Activated naive CD8-positive, alpha-beta T cell (primary cell): ENCODE measurements around the gene ATP2A3.

ENCODE experiments used
- H3K27ac Mint-ChIP-seq: one replicate; pipeline ENCODE4 v1.8.0; 2021; ENCODE audit warnings: mixed read lengths
- H3K27me3 Mint-ChIP-seq: one replicate; pipeline ENCODE4 v1.8.0; 2021; ENCODE audit warnings: mixed read lengths
- H3K36me3 Mint-ChIP-seq: one replicate; pipeline ENCODE4 v1.8.0; 2021; ENCODE audit warnings: mixed read lengths
- H3K4me1 Mint-ChIP-seq: one replicate; pipeline ENCODE4 v1.8.0; 2021; ENCODE audit warnings: low read depth, mixed read lengths
- H3K4me3 Mint-ChIP-seq: one replicate; pipeline ENCODE4 v1.8.0; 2021; ENCODE audit warnings: mild to moderate bottlenecking, mixed read lengths
- H3K9me3 Mint-ChIP-seq: one replicate; pipeline ENCODE4 v1.8.0; 2021; ENCODE audit warnings: low read depth, mixed read lengths

Gene ATP2A3

DNA sequence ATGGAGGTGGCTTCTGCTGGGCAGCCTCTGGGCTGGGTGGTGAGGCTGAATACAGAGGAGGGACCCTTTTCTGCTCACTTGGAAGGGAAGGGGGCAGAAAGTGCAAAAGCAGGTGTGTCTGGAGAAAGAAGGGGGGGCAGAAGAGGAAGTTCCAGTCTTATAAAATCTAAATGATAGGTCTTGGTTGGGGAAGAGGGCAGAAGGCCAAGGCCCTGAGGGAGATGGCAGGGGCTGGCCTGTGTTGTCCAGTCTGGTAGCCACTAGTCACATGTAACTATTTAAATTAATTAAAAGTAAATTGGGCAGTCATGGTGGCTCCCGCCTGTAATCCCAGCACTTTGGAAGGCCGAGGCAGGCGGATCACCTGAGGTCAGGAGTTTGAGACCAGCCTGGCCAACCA is 68.9 kb downstream of the ATP2A3 start:
- Mint-ChIP-seq H3K27ac (no peak overlapping the region), H3K27me3 (no peaks in the 10 kb centered on the region), H3K4me1 (peaks cover 21% of the 10 kb centered on the region), H3K9me3 (no peaks in the 10 kb centered on the region), H3K36me3 (no peaks in the 10 kb centered on the region), H3K4me3 (no peak overlapping the region)

DNA sequence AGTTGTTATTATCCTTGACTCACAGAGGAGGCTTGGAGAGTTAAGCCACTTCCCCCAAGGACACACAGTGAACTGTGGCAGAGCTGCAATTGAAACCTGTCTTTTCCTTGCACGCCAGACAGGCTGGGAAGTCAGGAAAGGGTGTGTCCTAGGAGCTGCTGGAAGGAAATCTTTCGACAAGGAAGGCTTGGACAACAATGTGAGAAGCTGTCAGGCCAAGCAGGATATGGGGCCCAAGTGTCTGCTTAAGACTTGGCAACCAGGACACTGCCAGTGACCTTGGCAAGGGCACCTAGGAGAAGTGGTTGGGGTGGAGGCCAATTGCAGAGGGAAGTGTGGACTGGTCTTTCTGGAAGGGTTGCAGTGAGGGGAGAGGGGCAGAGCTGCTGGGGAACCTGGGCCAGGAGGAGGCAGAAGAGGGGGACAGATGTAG is 69.3 kb downstream of the ATP2A3 start:
- no peaks in the 10 kb centered on the region for H3K36me3 Mint-ChIP-seq
- H3K9me3 Mint-ChIP-seq = no peaks in the 10 kb centered on the region
- H3K4me1 Mint-ChIP-seq = peaks cover 24% of the 10 kb centered on the region
- H3K27me3 Mint-ChIP-seq = no peaks in the 10 kb centered on the region
- no peak overlapping the region for H3K27ac Mint-ChIP-seq
- no peak overlapping the region for H3K4me3 Mint-ChIP-seq

DNA sequence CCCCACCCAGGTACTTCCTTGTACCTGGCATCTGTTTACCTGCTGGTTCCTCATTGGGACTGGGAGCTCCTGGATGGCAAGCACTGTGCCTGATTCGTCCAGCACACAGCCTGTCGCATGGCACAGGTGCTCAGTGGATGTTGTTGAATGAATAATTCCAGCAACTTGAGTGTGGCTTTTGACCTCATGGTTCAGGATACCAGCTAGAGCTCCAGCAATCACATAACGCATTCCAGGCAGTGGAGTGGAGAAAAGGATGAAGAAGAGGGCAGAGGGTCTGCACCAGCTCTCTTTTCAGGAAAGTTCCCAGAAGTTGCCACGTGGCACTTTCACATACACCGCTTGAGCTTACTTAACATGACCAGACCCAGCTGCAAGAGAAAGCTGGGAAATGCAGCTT is 70.0 kb downstream of the ATP2A3 start:
- no peaks in the 10 kb centered on the region for H3K9me3 Mint-ChIP-seq
- H3K36me3 Mint-ChIP-seq = no peaks in the 10 kb centered on the region
- H3K4me1 Mint-ChIP-seq = peaks cover 24% of the 10 kb centered on the region
- no peaks in the 10 kb centered on the region for H3K27me3 Mint-ChIP-seq
- no peak overlapping the region for H3K27ac Mint-ChIP-seq
- H3K4me3 Mint-ChIP-seq = peak overlapping the region; percentile 84

DNA sequence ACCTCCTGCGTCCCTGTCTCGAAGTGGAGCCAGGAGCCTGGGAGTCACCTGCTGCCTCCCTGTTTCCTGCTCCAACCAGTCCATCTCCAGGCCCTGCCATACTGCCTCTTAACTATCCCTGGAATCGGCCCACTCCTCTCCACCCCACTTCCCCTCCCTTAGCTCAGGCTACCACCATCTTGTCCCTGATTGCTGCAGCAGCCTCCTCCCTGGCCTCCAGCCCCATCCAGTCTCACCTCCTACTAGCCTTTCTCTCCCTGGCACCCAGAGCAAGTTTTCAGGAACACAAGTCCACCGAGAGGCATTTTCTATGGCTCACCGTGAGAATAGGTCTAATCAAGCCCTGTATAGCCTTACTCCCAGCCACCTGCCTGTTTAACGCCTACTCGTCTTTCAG is 70.5 kb downstream of the ATP2A3 start:
- Mint-ChIP-seq H3K4me3 (peak overlapping the region; percentile 84), H3K27ac (no peak overlapping the region), H3K36me3 (no peaks in the 10 kb centered on the region)

DNA sequence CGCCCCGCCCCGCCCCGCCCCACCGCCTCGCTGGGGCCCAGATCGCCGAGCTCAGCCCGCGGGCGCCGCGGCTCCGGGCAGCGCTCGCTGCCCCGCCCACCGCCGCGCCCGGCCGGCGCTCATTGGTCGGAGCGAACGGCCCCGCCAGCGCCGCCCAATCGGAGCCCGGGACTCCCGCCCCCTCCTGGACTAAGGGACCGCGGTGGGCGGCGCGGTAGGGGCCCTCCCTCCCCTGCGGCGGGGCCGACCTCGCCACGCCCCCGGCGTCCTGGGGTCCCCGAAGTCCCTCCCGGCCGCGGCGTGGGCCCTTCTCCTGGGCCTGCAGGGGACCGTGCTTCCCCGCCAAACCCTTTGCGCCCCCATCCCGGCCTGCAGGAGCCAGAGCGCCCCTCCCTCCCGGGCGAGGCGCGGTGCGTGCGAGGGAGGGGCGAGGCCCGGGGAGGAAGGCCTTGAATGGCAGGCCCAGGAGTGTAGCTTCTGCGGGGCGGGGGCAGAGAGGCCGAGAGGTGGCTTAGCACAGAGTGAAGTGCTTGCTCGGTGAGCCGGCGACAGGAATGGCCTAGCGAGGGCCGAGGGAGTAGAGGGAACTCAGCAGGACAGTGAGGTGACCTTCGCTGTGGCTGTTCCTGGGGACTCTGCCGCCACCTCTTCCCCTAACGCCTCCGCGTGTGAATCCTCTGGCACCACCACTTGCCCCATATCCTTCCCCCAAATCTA is 71.1 kb downstream of the ATP2A3 start, which contains the start of gene CAMKK1:
Gene CAMKK1, minus strand, starts transcription at position 51 of the 717 bp plus-strand sequence. CDS start 7,366 bp downstream, outside the sequence.
- no peaks in the 10 kb centered on the region for H3K9me3 Mint-ChIP-seq

More for the DNA sequence above, 70.5 kb downstream of the ATP2A3 start:
- Mint-ChIP-seq H3K4me1 (peaks cover 26% of the 10 kb centered on the region), H3K27me3 (no peaks in the 10 kb centered on the region), H3K9me3 (no peaks in the 10 kb centered on the region)

DNA sequence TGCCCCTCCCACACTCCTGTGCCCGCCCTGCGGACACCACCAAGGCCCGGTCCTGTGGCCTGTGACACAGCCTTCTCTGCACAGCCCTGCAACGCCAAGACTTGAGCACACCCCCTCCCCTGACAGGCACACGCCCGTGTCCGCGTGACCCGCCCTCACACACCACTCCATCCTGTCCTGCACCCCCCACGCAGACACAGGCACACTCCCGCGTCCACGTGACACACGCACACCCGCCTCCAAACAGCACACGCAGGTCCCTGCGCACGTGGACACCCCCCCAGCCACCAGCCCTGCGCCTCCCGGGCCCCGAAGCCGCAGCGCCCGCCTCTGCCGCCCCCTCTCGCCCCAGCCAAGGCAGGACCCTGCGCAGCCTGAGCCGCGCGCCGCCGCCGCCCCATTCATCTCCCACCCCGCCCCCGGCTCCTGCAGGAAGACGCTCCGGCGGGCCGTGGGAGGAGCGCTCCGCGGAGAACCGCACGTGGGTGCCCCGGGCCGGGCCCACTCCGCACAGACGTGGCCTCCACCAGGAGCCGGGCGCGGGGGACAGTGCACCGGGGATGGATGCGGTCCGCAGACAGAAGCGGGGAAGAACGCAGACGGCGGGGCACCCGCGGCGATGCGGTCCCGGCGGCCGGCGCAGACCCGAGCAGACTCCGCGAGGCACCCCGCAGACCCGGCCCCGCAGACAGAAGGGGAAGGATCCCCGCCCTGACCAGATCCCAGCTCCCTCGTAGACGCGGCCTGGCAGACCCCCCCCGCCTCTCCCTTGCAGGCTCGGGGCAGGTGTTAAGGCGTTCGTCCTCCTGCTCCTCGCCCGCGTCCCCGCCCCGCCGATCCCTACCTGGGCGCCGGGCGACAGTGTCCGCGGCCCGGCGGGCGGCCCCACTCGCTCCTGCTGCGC is 71.9 kb downstream of the ATP2A3 start:
- Mint-ChIP-seq H3K27me3 (no peaks in the 10 kb centered on the region), H3K4me1 (peaks cover 34% of the 10 kb centered on the region), H3K36me3 (no peaks in the 10 kb centered on the region), H3K27ac (peak overlapping the region; percentile 83), H3K9me3 (no peaks in the 10 kb centered on the region), H3K4me3 (peak overlapping the region; percentile 87)

More for the DNA sequence above, 71.1 kb downstream of the ATP2A3 start, which contains the start of gene CAMKK1:
- no peaks in the 10 kb centered on the region for H3K27me3 Mint-ChIP-seq
- H3K27ac Mint-ChIP-seq = peak within 1 kb of the TSS; percentile 83
- H3K4me1 Mint-ChIP-seq = peaks cover 28% of the 10 kb centered on the region
- peak within 1 kb of the TSS; percentile 87 for H3K4me3 Mint-ChIP-seq
- no peaks in the 10 kb centered on the region for H3K36me3 Mint-ChIP-seq

DNA sequence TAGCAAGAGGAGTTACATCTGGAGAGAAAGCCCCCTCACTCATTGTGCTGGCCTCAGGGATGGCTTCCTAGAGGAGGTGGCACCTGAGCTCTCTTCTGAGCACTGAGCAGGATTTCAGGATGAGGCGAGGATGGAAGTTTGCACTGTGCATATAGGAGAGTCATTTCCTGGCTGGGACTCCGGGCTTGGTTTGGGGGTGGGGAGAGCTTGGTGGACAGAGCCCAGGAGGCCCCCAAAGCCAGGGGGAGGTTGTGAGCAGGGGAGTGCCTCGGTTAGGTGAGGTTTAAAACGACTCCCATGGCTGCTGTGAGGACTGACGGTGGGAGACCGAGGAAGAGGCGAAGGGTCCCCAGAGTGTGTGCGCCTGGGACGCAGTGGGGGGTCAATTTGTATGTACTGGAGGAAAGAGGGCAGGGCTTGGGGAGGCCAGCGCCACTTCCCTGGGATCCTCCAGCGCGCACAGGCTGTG is 72.6 kb downstream of the ATP2A3 start:
- no peaks in the 10 kb centered on the region for H3K27me3 Mint-ChIP-seq
- no peaks in the 10 kb centered on the region for H3K36me3 Mint-ChIP-seq
- peaks cover 41% of the 10 kb centered on the region for H3K4me1 Mint-ChIP-seq
- H3K4me3 Mint-ChIP-seq = peak overlapping the region; percentile 87
- H3K27ac Mint-ChIP-seq = peak overlapping the region; percentile 83
- H3K9me3 Mint-ChIP-seq = no peaks in the 10 kb centered on the region

DNA sequence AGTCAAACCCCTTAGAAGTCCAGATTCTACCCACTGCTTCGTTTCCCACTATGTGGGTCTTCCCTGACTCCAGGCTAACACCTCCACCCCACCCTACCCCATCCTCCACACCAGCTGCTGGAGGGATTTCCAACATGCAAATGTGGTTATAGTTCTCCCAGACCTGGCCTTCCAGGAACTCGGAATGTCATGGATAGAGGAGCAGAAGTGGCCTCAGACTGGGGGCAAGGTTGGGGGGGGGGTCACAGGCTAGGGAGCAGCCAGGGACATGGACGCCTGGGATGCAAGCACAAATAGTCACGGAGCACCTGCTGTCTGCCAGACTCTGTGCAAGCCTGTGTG is 73.4 kb downstream of the ATP2A3 start:
- Mint-ChIP-seq H3K9me3 (no peaks in the 10 kb centered on the region), H3K27ac (peak overlapping the region; percentile 83), H3K36me3 (no peaks in the 10 kb centered on the region), H3K4me1 (peaks cover 48% of the 10 kb centered on the region), H3K4me3 (peak overlapping the region; percentile 87), H3K27me3 (no peaks in the 10 kb centered on the region)

DNA sequence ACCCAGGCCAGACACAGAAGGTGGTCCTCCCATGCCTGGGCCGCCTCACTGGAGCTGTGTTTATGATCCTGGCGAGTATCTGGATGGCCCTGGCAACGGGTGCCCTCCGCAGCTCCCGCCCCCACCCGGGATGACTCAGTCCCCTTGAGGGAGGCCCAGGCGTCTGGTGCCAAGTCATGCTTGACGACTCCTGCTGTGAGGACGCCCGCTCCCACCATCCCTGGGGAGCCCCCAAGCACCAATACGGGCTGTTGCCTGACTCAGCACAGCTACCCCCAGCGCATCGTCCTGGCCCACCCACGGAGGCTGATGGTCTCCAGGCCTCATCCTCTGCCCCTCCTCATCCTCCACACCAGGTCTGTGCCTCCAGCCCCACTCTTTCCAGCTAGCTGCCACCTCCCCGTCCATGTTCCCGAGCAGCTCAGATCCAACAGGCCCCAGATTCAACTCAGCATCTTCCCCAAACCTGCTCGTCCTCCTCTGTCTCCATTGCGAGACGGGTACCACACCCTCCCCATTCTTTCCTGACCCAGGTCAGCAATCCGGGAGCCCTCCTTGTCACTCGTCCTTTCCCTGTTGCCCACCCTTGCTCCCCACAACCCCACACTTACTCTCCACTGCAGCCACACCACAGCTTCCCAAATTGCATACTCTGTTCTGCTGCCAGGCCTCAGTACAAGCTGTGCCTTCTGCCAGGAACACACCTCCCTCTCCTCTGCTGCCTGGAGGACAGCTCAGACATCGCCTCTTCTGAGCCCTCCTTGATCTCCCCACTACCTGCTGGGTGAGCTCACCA is 74.0 kb downstream of the ATP2A3 start:
- Mint-ChIP-seq H3K27ac (peak overlapping the region; percentile 41), H3K27me3 (no peaks in the 10 kb centered on the region), H3K36me3 (no peaks in the 10 kb centered on the region), H3K9me3 (no peaks in the 10 kb centered on the region), H3K4me3 (peak overlapping the region; percentile 30), H3K4me1 (peaks cover 48% of the 10 kb centered on the region)

DNA sequence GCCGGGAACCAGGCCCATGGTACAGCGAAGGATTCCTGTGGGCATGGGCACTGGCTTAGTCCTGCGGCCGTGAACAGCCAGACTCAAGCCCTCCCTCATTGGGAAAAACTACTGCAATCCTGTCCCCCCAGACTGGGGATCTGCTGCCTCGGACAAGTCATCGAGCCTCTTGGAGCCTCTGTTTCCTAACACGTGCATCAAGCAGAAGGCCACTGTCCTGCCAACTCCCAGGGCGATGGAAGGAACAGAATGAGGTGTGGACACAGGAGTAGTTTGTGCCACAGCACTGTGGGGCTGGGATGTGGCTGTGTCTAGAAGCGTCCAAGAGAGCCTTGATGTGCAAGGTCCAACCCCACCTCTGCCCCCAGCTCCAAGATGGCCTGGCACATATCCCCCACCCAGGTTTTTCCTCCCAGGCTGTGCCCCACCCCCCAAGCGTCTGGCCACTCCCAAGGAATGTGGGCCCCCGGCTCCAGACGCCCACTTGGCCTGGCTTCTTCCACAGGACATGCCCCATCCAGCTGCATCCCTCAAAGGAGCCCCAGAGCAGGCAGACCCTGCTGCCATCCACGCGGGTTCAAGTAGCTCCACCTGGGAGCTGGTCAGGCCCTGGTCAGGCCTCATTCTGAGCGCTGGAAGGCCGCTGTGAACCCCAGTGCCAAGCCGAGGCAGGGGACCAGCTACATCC is 74.8 kb downstream of the ATP2A3 start:
- Mint-ChIP-seq H3K4me3 (no peak overlapping the region), H3K9me3 (no peaks in the 10 kb centered on the region), H3K4me1 (peaks cover 48% of the 10 kb centered on the region), H3K27ac (no peak overlapping the region), H3K27me3 (no peaks in the 10 kb centered on the region), H3K36me3 (no peaks in the 10 kb centered on the region)

DNA sequence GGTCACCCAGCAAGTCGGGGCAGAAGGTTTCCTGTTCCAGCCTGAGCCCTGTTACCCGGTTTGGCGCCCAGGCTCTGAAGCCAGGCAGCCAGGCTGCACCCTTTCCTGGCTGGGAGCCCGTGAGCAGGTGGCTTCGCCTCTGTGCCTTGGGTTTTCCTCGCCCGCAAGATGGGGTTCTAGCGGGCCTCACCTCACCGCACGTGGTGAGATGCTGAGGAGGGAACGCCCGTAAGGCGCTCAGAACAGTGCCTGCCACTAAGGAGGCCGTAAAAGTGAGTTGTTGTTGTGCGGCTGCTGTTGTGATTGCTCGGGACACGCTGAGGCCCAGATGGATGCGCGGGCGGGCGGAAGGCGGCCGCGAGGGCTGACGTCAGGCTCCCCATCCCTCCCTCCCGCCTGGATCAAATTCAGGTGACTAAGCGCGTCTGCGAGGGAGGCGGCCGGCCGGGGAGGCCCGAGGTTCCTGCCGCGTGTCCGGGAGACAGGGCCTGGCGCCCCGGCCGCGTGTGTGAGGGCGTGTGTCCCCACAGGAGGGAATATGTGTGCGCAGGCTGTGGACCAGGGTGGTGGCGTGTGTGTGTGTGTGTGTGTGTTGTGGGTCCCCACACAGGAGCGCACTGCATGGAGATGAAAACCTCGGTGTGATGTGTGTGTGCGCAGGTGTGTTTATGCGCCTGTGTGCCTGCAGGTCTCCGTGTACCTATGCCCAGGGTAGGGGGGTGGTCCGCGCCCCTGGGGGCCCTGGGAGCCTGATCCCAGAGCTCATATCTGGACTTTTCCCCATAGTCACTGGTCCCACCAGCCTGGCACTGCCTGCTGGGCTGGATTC is 75.7 kb downstream of the ATP2A3 start:
- Mint-ChIP-seq H3K27ac (no peak overlapping the region), H3K27me3 (no peaks in the 10 kb centered on the region), H3K9me3 (no peaks in the 10 kb centered on the region), H3K4me3 (no peak overlapping the region), H3K4me1 (peaks cover 43% of the 10 kb centered on the region), H3K36me3 (no peaks in the 10 kb centered on the region)

DNA sequence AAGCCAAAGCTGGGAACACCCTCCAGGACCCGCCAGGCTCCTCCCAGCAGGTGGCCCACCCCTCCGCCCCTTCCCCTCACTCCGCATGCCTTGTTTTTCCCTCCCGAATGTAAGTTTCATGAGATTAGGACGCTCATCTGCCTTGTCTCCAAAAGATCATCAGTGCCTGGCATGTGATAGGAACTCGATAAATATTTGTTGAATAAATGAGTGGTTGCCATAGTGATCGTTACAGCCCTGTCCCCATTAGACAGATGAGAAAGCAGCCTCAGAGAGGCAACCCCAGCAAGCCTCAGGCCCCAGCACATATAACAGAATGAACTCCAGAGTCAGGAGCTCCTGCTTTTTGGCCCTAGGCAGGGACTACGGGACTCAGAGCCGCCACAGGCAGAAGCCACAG is 76.4 kb downstream of the ATP2A3 start:
- Mint-ChIP-seq H3K4me1 (peaks cover 40% of the 10 kb centered on the region), H3K4me3 (peak overlapping the region; percentile 30)

DNA sequence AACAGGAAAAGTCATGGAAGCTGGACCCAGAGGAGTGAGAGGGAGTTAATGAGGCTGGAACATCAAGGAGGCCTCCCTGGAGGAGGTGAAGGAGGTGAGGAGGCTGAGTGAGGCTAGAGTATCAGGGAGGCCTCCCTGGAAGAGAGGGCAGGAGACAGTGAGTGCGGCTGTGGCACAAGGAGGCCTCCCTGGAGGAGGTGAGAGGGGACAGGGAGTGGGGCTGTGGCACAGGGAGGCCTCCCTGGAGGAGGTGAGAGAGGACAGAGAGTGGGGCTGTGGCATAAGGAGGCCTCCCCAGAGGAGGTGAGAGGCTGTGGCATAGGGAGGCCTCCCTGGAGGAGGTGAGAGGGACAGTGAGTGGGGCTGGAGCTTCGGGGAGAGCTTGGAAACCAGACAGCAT is 76.8 kb downstream of the ATP2A3 start:
- Mint-ChIP-seq H3K27ac (peak overlapping the region; percentile 80), H3K4me1 (peaks cover 40% of the 10 kb centered on the region), H3K4me3 (peak overlapping the region; percentile 61), H3K36me3 (no peaks in the 10 kb centered on the region), H3K9me3 (no peaks in the 10 kb centered on the region), H3K27me3 (no peaks in the 10 kb centered on the region)

More for the DNA sequence above, 76.4 kb downstream of the ATP2A3 start:
- Mint-ChIP-seq H3K27me3 (no peaks in the 10 kb centered on the region), H3K27ac (peak overlapping the region; percentile 35), H3K9me3 (no peaks in the 10 kb centered on the region), H3K36me3 (no peaks in the 10 kb centered on the region)
